Liver (tissue), 3 donors: ENCODE measurements around the gene TIE1.

ENCODE experiments used
- CTCF ChIP-seq: fragments of 150-350 bp; IDR thresholded peaks from 2 replicates; pipeline ENCODE4 v1.5.1; 2017; ENCODE audit warnings: improper control_type of control experiment, low read depth, low read length; ENCODE audit not compliant: missing input control
- HNF4A ChIP-seq, 2 donors: conservative IDR thresholded peaks; 2 replicates each; pipeline ENCODE4 v1.6.1; 2016; ENCODE audit warnings: antibody characterized with exemption in 2 of 2, mild to moderate bottlenecking in 2 of 2
- JUND ChIP-seq, 2 donors: IDR thresholded peaks; 2 replicates each; pipeline ENCODE4 v1.6.1; 2016; ENCODE audit warnings: antibody characterized with exemption in 2 of 2
- RAD21 ChIP-seq, 2 donors: IDR thresholded peaks; 2 replicates each; pipeline ENCODE4 v1.6.1; 2016; ENCODE audit warnings: antibody characterized with exemption in 2 of 2, mild to moderate bottlenecking in 2 of 2
- YY1 ChIP-seq: IDR thresholded peaks from 2 replicates; pipeline ENCODE4 v1.6.1; 2016; ENCODE audit warnings: antibody characterized with exemption, mild to moderate bottlenecking
- ZBTB33 ChIP-seq: IDR thresholded peaks from 2 replicates; pipeline ENCODE4 v1.6.1; 2016; ENCODE audit warnings: antibody characterized with exemption
- donor health status: healthy.
- donor health status: healthy.

GRCh38 chr1:43319288-43319687 lies 18.5 kb downstream of the TIE1 start:
- TF ChIP-seq HNF4A (conservative IDR thresholded peaks at IDR 0.05) (no peak), CTCF (no peak), ZBTB33 (no peak), YY1 (no peak), RAD21 (IDR thresholded peaks at IDR 0.05) (no peak), JUND (IDR thresholded peaks at IDR 0.05) (no peak)
